Right atrium auricular region (tissue), 2 donors: ENCODE measurements around the gene GRID2IP. TPM values are rescaled to one million over a fixed set of nuclear protein-coding genes. Genes with fewer than 3 reads are reported as not detected.

ENCODE experiments used
- DNase-seq: peaks from one replicate; pipeline ENCODE4 v3.0.0-alpha.2; 2019; ENCODE audit warnings: low spot score
- H3K27ac ChIP-seq, 2 donors: fragments of 200-600 bp; sonication (generic); 1 replicate in 1 of 2; 2 replicates in 1 of 2; pipeline ENCODE4 v1.5.1; 2016 to 2019
- H3K27me3 ChIP-seq, 2 donors: fragments of 200-600 bp; sonication (generic); one replicate each; pipeline versions ENCODE4 v1.5.1 to v1.6.0; 2017 to 2019
- H3K36me3 ChIP-seq: fragments of 200-600 bp; sonication (generic); one replicate; pipeline ENCODE4 v1.5.1; 2016
- H3K4me1 ChIP-seq, 2 donors: fragments of 200-600 bp; sonication (generic); one replicate each; pipeline versions ENCODE4 v1.5.1 to v1.6.0; 2017 to 2019
- H3K4me3 ChIP-seq, 2 donors: fragments of 200-600 bp; sonication (generic); 1 replicate in 1 of 2; 2 replicates in 1 of 2; pipeline ENCODE4 v1.5.1; 2017 to 2019; ENCODE audit warnings: mild to moderate bottlenecking in 1 of 2, moderate library complexity in 1 of 2
- H3K9me3 ChIP-seq, 2 donors: fragments of 200-600 bp; sonication (generic); one replicate each; pipeline ENCODE4 v1.5.1; 2019
- CTCF ChIP-seq, 2 donors: fragments of 200-600 bp; sonication (generic); IDR thresholded peaks; one replicate each; pipeline ENCODE4 v1.5.1; 2019; ENCODE audit warnings: antibody characterized with exemption in 2 of 2
- total RNA-seq, 2 donors: library from RNA; depleted of rRNA; stranded (reverse); fragments of >200 nt; gene quantifications; one replicate each; pipeline ENCODE4 v1.1.0, GENCODE V29; 2016

The GRID2IP gene
- total RNA-seq, 2 donors from 2014 or later, result 0.28 TPM; not detected in 1

DNA sequence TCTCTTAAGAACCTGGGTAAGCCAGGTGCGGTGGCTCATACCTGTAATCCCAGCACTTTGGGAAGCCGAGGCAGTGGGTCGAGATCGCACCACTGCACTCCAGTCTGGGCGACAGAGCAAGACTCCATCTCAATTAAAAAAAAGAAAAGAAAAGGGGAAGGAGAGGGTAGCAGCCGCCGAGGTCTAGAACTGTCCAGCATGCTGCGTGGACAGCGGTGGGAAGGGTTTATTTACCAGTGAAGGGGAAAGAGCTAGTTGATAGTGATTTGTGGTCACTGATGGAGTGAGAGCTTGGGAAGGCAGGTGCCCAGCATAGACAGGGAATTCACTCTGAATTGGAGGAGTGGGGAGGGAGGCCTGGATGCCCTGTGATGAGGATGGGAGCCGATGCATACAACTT lies 60.1 kb downstream of the GRID2IP start:
- Histone ChIP-seq H3K36me3 (no peaks in the 10 kb centered on the region), H3K9me3 (peaks cover 0 to 5% of the 10 kb centered on the region in 2 donors), H3K27ac (no peak overlapping the region), H3K4me1 (no peaks in the 10 kb centered on the region), H3K4me3 (no peak overlapping the region), H3K27me3 (no peaks in the 10 kb centered on the region)
- TF ChIP-seq CTCF (IDR thresholded peaks at IDR 0.05), result no peak
- DNase-seq, result no peak

GRCh38 chr7:6489612-6490011 lies 61.6 kb downstream of the GRID2IP start:
- Histone ChIP-seq H3K27me3 (no peaks in the 10 kb centered on the region), H3K4me3 (no peak overlapping the region), H3K27ac (no peak overlapping the region), H3K4me1 (no peaks in the 10 kb centered on the region), H3K9me3 (peaks cover 0 to 5% of the 10 kb centered on the region in 2 donors), H3K36me3 (no peaks in the 10 kb centered on the region)
- DNase-seq, result no peak
- TF ChIP-seq CTCF (IDR thresholded peaks at IDR 0.05), result no peak

- Histone ChIP-seq H3K27me3 (no peaks in the 10 kb centered on the region), H3K4me3 (no peak overlapping the region), H3K9me3 (peaks cover 0 to 5% of the 10 kb centered on the region in 2 donors), H3K27ac (no peak overlapping the region), H3K4me1 (peaks cover 0 to 13% of the 10 kb centered on the region in 2 donors), H3K36me3 (no peaks in the 10 kb centered on the region)
- no peak for TF ChIP-seq CTCF (IDR thresholded peaks at IDR 0.05)
- no peak for DNase-seq
Observed at GRCh38 chr7:6487184-6487545, 64.1 kb downstream of the GRID2IP start.

DNA sequence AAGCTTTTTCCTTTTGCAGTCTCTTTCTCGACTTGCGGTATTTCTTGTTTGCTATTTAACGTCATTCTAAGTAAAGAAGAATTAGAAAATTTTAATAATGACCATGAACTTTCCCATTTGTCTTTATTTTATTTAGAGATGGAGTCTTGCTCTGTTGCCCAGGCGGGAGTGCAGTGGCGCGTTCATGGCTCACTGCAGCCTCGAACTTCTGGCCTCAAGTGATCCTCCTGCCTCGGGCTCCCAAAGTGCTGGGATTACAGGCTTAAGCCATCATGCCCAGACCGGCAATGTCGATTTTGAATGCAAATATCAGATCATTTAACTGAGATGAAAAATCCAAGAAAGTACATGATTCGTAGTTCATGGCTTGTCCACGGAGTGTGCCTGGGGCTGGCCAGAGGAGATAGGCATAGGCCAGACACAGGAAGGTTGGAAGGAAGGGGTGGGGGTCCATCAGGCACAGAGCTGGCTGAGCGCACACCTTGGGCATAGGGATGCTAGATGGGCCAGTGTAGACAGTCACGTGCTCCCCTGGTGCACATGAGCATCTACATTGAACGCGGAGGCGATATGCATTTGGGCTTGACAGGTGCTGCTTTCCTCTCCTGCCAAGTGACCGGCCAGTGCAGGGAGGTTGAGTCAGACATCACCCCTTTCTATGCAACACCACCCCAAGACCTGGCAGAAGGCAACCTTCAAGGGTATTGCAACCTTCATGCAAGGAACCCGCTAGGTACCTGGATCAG lies 64.7 kb downstream of the GRID2IP start:
- no peaks in the 10 kb centered on the region for H3K36me3 ChIP-seq
- TF ChIP-seq CTCF (IDR thresholded peaks at IDR 0.05), result no peak
- H3K9me3 ChIP-seq, result peaks cover 0 to 5% of the 10 kb centered on the region in 2 donors
- no peak overlapping the region for H3K27ac ChIP-seq
- H3K4me1 ChIP-seq, result peaks cover 0 to 19% of the 10 kb centered on the region in 2 donors
- no peak overlapping the region for H3K4me3 ChIP-seq
- H3K27me3 ChIP-seq, result no peaks in the 10 kb centered on the region
- DNase-seq, result no peak

DNA sequence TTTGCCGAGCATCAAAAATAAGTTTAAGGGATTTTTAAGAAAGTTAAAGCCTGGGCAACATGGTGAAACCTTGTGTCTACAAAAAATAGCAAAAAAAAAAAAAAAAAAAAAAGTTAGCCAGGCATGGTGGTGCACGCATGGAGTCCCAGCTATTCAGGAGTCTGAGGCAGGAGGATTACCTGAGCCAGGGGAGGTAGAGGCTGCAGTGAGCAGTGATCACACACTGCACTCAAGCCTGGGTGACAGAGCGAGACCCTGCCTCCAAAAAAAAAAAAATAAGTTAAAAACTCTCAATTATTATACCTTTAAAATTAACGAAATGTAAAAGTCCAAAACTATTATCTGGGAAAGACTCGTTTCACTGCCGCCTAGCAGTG lies 68.5 kb downstream of the GRID2IP start:
- peaks cover 0 to 53% of the 10 kb centered on the region in 2 donors for H3K4me1 ChIP-seq
- no peaks in the 10 kb centered on the region for H3K36me3 ChIP-seq
- peak overlapping the region; percentile 88 to 91 for H3K4me3 ChIP-seq
- H3K27ac ChIP-seq, result peak overlapping the region; percentile 90 to 95
- DNase-seq, result no peak
- no peaks in the 10 kb centered on the region for H3K27me3 ChIP-seq
- TF ChIP-seq CTCF (IDR thresholded peaks at IDR 0.05), result no peak
- H3K9me3 ChIP-seq, result no peaks in the 10 kb centered on the region

DNA sequence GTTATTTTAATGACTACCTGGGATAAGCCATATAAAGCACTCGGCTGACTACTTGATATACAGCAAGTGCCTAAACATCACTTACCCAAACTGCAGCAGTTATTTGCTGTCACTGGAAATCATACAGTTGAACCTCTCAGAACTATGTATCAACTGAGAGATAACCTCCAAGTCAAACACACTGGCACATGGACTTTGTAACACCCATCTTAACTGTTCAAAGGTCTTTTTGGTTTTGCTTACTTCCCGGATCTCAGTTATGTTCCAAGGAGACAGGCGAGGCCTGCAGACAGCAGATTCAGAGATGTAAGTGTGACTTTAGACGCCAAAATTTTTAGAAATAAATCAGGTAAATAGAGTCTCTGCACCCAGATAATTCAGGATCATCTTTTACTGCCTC lies 69.0 kb downstream of the GRID2IP start:
- Histone ChIP-seq H3K4me1 (peaks cover 0 to 57% of the 10 kb centered on the region in 2 donors), H3K27ac (peak overlapping the region; percentile 90 to 95), H3K4me3 (peak overlapping the region; percentile 5 to 91), H3K9me3 (no peaks in the 10 kb centered on the region), H3K27me3 (no peaks in the 10 kb centered on the region), H3K36me3 (no peaks in the 10 kb centered on the region)
- TF ChIP-seq CTCF (IDR thresholded peaks at IDR 0.05), result no peak
- no peak for DNase-seq
